Measurements from ENCODE around the gene TSR3.

Gene TSR3

DNA sequence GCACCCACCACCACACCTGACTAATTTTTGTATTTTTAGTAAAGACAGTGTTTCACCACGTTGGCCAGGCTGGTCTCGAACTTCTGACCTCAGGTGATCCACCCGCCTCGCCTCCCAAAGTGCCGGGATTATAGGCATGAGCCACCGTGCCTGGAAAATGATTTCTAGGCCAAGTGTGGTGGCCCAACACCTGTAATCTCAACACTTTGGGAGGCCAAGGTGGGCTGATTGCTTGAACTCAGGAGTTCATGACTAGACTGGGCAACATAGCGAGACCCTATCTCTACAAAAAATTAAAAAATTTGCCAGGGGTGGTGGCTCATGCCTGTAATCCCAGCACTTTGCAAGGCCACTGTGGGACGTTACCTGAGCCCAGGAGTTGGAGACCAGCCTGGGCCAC lies 29.3 kb downstream of the TSR3 start:
- DNase-seq: no peak

DNA sequence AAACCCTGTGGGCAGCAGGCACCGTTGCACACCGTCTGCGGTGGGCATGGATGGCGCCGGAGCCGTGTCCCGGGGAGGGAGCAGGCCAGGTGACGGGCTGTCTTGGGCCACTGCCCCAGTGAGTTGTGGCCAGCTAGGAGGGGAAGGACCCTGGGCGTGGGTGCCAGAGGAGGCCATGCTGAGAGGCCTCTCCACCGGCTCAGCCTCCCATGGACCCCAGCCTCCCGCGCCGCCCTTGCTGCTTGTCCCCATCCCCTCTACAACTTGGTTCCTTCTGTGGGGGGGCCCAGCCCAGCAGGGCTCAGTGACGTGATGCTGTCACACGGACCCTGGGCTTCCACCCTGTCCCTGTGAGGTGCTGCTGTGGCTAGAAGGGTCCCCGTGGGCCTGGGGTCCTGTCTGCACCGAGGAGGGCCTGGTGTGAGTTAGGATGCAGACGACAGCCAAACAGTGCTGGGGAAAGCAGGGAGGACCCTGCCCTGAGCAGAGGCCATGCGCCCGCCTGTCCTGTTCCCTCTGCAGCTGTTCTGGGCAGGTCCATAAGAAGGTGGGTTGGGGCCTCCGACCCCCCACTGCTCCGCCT lies 30.9 kb downstream of the TSR3 start:
- no peak for DNase-seq

DNA sequence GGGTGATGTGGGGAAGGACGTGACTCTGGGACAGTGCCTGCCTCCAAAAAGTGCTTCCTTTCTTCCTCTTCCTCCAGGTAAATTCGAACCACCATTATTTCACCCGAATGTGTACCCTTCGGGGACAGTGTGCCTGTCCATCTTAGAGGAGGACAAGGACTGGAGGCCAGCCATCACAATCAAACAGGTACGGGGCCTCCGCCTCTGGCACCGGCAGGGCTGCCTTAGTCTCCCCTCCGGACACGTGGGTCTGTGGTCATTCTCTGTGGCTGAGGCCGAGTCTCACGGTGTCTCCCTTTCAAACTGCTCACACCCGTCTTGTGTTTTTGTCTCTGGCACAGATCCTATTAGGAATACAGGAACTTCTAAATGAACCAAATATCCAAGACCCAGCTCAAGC lies 31.6 kb downstream of the TSR3 start:
- DNase-seq: no peak

DNA sequence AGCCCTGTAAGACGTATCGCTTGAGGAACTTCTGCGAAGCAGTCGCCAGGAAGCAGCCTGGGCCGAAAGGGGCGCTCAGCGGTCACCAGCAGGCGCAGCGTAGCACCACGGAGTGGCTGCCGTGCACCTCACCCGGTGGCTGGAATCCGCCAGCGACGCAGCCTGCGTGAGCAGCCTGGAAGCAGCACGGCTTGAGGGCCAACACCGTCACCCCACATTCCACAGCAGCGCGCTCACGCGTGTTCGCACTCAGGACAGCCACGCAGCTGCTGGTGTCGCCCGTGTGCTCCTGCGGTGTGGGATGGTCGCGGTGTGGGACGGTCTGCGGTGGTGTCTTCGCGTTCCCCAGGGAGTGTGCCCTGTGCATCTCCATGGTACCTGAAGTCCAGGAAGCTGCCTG lies 32.6 kb downstream of the TSR3 start:
- DNase-seq: no peak

DNA sequence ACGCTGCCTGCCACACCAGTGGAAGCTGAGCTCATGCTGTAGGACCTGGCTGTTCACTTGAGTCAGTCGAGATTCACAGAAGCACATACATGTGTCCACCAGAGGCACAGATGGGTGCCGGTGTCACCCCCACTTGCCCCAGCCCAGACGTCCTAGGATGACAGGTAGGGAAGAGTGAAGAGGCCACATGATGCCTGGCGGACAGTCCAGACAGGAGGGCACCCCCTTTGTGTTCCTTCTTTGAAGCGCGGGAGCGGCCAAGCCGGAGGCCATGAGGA lies 33.5 kb downstream of the TSR3 start:
- DNase-seq: no peak

DNA sequence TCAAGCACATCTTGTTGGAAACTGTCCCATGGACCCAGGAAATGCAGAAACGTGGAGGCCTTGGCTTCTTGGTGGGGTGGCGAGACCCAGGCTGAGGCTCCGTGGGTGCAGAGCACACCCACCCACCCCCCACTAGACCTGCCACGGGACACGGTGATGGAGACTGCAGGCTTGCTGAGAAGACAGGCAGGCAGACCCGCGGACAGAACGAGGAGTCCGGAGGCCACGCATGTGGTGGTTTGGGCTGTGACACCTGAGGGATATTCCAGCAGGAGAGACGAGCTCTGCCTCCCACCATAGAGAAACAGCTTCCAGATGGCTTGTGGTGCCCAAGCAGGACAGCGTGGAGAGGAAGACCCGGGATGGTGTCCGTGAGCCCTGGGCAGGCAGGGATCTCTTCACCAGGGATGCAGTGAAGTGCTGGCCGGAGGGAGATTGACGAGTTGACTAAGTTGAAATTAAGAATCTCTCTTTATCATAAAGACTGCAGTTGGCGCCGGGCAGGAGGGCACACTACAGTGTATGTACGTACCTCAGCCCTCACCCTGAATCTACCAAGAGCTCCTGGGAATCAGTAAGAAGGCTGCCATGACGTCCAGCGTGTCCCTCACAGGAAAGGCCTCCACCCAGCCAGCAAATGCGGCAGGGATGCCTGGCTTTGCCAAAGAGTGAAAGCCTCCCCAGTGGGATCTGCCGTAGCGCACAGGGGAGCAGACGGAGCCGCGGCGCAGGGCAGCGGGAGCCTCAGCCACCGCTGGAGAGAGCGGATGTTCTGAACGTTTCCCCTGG lies 34.0 kb downstream of the TSR3 start:
- no peak for DNase-seq

DNA sequence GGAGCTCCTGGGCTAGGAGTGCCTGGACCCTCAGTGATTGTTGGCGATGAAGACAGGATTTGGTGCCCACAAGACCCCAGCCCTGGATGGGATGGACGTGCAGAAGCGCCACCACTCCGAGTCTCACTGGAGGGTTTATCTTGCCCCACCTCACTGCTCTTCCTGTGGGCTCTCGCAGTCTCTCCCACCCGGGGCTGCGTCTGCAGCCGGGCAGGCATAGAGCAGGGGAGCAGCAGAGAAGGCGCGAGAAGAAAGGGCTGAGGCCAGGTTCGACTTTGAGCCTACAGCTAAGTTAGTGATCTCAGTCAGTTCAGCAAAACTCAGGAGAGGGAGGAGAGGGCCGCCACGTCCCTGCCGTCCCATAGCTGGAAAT lies 35.7 kb downstream of the TSR3 start:
- DNase-seq: no peak

DNA sequence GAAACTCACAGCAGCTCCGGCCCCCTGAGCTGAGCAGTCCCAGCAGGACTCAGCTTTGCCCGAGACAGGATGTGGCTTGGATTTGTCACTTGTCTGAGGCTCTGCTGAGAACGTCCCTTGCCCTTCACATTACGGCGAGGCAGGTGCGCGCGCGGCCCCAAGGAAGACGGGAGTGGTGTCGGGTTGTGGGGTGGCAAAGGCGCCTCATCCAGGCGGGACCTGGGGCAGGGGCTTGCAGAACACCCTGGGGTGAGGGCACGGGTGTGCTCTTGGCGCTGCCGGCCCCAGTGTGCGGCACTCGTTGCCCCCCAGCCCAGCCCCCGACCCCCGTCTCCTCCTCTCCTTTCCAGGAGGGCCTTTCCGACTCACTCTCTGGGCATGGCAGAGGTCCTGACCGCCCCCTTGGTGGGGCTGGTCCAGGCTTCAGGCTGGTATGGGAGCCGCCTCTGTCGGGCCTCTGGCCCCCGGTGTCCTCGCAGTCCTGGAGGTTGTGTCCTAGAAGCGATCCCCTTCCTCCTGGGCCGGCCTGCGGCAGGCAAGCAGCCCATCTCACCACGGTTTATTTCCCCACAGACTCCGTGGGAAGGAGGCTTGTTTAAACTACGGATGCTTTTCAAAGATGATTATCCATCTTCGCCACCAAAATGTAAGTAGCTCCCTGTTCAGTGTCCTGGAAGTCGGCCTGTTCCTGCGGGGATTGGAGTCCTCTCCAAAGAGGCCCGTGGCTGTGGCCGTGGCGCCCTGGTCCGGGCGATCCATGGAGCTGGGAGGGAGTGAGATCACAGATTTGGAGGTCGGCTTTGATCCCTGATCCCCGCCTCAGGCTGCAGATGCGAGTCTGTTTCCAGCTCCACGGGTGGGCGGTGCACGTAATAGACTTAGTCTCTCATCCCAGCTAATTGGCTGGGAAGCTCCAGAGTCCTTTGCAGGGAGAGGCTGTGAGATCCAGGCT lies 36.3 kb downstream of the TSR3 start:
- no peak for DNase-seq

DNA sequence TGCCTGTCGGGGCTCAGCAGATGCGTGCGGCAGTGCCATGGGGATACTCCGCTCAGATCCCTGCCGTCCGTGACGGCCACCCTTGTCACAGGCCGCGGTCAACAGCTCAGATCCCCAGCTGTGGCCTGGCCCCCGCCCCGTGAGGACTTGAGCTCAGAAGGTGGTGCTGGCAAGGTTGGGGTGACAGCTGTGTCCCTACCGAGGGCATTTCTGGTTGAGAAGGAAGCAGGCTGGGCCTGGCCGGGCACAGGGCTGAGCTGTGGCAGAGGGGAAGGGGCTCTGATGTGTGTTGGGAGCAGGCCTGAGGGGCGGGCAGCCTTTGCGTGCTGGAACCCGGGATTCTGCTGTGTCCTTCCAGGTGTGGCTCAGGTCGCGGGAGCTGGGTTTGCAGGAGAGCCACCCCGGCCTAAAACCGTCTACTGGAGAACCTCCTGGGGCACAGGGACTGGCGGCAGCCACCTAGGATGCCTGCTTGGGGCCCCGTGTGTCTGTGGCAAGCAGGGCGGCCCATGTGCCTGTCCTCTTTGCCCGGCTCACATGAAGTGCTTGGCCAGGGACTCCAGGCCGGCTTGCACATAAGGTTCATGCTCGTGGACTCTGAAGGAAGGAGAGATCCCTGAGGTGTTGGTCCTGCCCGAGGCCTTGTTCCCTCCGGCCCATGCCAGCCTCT lies 37.1 kb downstream of the TSR3 start:
- no peak for DNase-seq

DNA sequence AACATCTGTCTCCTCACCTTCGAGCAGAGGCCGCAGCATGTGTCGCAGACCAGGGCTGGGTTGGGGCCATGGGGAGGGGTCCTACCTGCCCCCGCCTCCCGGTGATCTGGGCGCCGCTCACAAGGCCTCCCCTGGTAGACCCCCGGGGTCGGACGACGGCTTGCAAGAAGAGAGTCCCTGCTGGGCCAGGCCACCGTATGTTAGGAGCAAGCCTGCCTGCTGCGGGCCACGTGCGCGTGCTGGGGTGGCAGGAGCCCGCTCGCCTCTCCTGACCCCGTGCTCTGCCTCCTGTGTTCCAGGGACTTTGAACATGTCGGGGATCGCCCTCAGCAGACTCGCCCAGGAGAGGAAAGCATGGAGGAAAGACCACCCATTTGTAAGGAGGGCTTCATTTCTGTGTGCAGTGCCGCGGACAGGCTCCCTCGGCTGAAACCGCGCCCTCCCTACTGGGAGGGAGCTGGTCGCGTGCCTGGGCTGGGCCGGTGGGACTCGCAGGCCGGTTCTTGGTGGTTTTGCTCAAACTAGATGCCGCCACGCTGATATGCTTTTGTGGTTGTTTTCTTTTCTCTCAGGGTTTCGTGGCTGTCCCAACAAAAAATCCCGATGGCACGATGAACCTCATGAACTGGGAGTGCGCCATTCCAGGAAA lies 37.8 kb downstream of the TSR3 start:
- no peak for DNase-seq

DNA sequence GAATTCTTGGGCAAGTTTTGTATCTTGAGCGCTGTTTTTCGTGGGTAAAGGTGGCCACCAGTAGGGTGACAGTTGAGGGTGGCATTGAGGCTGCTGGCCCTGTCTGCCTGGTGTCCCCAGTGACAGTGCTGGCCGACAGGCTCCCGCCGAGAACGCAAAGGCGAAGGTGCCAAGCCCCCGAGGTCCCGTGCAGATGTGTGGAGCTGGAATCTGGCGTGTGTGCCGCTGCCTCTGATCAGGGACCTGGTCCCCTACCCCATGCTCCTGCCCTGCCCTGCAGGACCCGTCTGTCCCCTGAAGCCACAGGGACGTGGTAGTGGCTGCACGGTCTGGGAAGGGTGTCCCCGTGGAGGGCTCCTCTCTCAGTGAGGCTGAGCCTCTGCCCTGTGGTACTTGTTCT lies 38.8 kb downstream of the TSR3 start:
- no peak for DNase-seq

DNA sequence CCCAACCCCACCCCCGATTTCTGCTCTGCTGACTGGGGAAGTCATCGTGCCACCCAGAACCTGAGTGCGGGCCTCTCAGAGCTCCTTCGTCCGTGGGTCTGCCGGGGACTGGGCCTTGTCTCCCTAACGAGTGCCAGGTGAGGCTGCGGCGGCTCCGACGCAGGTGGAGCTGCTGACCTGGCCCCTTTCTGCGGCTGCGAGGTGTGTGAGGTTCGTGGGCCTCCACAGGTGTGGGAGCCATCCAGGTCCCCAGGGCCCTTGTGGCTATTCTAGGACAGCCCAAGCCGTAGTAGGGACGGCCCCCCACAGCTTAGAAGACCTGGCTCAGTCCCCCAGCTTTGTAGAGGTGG lies 39.2 kb downstream of the TSR3 start:
- DNase-seq: no peak

DNA sequence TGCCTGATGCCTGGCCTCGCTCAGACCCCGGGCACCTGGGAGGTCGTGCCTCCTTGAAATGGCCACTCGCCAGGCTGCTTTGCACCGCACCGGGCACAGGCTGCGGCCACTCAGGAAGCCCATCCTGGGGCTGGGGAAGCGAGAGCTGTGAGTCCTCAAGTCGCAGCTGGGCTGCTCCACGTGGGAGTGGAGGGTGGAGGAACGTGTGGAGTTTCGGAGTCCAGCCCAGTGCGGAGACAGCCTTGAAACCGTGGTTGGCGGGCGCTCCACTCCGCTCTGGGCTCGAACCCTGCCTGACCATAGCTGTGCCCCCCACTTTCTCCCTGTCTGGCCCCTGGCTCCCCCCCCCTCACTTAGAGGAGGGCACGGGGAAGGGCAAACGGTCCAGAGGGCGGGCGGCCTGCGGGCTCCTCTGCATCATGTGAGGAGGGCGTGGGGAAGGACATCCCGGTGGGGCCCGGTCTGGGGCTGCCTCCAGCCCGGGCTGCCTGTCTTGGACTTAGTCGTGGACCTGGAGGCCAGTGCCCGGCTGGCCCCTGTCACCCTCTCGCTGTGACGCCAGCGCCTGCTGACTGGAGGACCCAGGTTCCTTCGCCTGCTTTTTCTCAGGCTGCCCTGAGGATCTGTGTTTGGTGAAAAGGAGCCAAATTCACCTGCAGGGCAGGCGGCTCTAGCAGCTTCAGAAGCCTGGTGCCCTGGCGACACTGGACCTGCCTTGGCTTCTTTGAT lies 39.8 kb downstream of the TSR3 start:
- DNase-seq: no peak

DNA sequence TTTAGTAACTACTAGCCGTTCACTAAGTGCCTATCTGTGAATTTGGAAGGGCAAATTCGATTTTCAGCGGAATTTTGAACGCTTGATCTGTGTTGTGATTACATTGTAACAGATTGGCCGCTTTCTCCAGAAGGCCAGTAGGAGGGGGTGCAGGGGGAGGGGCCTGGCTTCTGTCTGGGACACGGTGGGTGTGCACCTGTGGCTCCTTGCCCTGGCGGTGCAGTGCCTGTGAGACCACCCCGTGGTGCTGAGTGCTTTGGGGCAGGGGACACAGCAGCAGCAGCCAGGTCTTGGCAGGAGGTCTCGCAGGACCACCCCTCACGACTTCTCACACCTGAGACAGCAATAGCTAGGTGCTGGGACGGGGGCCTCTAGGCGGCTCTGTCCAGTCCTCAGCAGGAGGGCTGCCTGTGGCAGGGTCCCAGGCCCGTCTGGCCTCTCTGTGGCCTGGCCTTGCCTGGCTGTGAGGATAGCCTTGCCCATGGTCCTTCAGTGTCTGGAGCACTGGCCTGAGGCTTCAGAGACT lies 40.4 kb downstream of the TSR3 start:
- DNase-seq: no peak

DNA sequence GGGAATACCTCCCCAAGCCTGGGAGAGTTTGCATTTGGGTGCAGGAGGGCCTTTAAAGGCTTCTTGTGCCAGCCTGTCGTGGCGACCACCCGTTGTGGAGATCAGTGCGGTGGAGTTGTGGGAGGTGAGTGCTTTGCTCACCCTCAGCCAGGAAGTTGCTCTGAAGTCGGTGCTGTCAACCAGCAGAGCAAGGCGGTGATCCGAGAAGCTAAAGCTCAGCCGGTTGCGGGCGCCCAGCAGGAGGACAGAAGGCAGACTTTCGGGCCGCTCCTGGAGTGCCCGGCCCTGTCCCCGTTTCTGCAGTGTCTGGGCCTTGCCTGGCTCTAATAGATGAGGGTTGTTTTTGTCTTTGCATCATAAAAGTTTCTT lies 40.9 kb downstream of the TSR3 start:
- DNase-seq: peak; percentile 75

DNA sequence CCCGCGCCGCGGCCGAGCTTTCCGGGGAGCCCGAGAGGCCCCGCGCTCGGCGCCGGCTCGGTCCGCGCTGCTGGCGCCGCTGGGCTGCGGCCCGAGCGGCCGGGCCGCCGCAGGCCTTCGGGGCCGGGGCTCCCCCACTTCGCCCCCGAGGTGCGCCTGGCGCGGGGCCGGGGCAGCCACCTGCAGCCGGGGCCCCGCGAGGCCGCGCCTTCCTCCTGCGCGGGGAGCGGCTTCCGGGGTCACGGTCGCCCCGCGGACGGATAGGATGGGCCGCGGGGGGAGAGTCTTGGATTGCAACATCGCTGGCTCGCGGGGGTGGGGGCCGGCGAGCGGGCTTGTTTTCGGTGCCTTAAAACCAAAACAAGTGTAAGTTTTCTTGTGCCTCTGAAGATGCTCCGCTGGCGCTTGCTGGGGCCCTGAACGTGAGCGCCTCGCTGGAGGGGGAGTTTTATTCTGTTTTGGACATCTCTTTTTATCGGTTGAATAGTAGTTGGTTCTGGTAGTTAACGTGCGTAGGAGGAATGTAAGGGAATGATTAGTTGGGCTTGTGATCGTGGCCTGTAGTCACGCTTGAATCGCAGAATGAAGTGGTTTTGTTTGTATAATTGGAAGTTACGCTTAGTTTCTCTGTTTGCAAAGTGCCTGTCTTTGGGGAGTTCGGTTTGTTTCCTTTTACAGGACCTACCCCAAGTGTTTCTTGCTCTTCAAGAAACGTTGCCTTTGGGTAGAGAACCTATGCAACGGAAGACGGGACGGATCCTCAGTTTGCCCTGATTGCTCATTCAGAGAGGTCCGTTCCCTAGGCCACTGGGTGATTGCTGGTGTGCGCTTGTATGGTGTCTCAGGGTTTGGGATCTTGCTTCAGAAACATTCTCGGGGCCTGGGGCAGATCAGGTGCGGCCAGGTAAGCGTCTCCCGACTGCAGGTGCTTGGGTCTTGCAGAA lies 41.5 kb downstream of the TSR3 start:
- peak; percentile 87 for DNase-seq

DNA sequence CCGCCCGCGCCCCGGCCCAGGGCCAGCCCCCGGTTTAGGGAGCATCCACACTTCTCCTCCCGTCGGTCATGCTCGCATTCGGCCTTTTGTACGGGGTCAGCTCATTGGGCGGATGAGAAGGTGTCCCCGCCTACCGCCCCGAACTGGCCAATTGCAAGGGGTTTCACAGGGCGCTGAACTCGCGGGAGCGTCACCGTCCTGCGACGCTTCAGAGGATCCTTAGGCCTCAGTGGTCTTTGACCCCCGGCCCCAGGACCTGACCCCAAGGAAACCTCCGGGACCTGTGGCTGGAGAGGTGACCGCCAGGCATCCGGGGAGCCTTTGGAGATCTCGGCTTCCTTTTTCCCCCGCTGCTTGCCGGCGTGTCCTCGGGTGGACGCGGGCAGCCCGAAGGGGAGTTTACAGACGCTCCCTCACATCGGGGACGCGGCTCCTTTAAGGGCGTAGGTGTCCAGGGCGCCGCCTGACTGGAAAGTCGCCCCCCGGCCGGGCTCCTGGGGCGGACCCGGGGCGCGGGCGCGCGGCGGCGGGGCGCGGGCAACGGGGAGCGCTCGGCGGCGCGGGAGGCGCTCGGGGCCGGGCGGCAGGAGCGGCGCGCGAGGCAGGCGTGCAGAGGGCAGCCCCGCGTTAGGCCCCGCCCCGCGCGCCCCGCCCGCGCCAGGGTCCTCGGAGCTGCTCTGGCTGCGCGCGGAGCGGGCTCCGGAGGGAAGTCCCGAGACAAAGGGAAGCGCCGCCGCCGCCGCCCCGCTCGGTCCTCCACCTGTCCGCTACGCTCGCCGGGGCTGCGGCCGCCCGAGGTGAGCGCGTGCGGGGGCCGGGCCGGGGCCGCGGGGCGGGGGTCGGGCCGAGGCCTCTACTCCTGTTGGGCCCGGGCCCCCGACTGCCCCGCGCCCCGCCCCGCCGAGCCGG lies 42.4 kb downstream of the TSR3 start, which contains the start of gene UBE2I:
Gene UBE2I, plus strand, starts transcription at position 660 of the 909 bp plus-strand sequence. CDS start 4,395 bp downstream, outside the sequence.
- peak; percentile 99 for DNase-seq

DNA sequence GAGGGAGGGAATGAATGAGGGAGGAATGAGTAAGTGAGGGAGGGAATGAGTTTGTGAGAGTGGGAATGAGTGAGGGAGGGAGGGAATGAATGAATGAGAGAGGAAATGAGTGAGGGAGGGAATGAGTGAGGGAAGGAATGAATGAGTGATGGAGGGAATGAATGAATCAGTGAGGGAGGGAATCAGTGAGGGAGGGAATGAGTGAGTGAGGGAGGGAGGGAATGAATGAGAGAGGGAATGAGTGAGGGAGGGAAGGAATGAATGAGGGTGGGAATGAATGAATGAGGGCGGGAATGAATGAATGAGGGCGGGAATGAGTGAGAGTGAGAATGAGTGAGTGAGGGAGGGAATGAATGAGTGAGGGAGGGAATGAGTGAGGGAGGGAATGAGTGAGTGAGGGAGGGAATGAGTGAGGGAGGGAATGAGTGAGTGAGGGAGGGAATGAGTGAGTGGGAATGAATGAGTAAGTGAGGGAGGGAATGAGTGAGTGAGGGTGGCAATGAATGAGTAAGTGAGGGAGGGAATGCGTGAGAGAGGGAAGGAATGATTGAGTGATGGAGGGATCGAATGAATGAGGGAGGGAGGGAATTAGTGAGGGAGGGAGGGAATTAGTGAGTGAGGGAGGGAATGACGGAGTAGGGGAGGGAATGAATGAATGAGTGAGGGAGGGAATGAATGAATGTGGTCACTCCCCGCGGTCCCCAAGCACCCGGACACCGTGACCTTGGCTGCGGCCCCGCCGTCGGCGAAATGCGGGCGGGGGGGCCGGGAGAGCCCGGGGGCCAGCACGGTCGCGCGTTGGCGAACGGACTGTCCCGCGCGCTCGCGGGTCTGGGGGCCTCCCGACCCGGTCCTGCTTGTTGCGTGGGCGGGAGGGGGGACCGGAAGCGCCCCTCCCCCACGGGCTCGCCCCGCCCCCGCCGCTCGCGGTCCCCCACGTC lies 43.4 kb downstream of the TSR3 start:
- DNase-seq: no peak

DNA sequence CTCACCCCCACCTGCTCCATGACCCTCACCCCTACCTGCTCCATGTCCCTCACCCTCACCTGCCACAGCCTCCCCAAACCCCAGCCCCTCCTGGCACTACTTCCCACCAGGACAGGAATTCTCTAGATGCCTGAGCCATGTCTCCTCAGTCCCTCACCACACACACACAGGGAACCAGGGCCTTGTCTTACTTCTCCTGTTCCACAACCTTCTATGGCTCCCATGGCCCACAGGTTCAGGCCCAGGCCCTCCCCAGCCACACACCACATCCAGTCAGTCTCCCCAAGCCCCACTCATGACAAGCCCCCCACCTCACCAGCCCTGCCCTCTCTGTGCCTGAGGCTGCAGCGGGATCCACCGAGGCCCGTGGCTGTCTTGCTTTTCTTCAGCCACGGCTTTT lies 45.3 kb downstream of the TSR3 start:
- no peak for DNase-seq

All from activated effector memory CD4-positive, alpha-beta T cell treated with anti-CD3 and anti-CD28 coated beads, Interleukin-2, amount 50 U/mL, for 16 hours (primary cell).